ENCODE results near the gene METTL13. TPM values are rescaled to one million over a fixed set of nuclear protein-coding genes. Genes with fewer than 3 reads are reported as not detected.

The METTL13 gene
- total and polyA plus RNA-seq, 2 of the 8 experiments (the other 6 are each of a cell fraction or from before 2014, with no cell fraction given), result 38.1 to 66.3 TPM

- ChIA-PET CTCF (ENCODE audit: partially characterized antibody) (interaction anchor here (1.1 to 5.8 kb wide), 3 partner anchors 44 to 139 kb away, joined by 4 to 34 read pairs (median 10); no protein-coding TSS in a partner anchor), POLR2A (ENCODE audit: partially characterized antibody) (no interaction called here)
- Histone ChIP-seq H3K4me3 (ENCODE audit: extremely low read depth in 1 of 4, insufficient read depth in 2 of 4, low read depth in 3 of 4, low read length in 4 of 4) (no peak overlapping the region), H3K4me2 (ENCODE audit: insufficient read depth in 1 of 2, low read depth in 2 of 2, low read length in 2 of 2) (no peak overlapping the region), H4K5ac (ENCODE audit: insufficient read length, low read depth, low read length) (no peak overlapping the region), H4K20me1 (replicated peaks in 1 of 2; ENCODE audit: control insufficient read depth in 1 of 2, insufficient read depth in 2 of 2, low read length in 2 of 2) (no peaks in the 10 kb centered on the region), H3K27ac (ENCODE audit: low read depth, low read length) (no peak overlapping the region), H4K91ac (replicated peaks; ENCODE audit: insufficient read length, low read length) (no peak overlapping the region), H3K23me2 (ENCODE audit: low read depth, low read length) (peaks cover 11% of the 10 kb centered on the region), H3K56ac (replicated peaks; ENCODE audit: insufficient read length, low read depth, low read length) (no peak overlapping the region), H4K8ac (ENCODE audit: extremely low read depth, insufficient read depth, low read length) (no peak overlapping the region), H3K23ac (ENCODE audit: insufficient read length) (no peak overlapping the region), H2BK20ac (ENCODE audit: low read length) (no peak overlapping the region), H2BK12ac (ENCODE audit: low read depth, low read length) (no peak overlapping the region), H3K36me3 (ENCODE audit: control insufficient read depth in 2 of 4, insufficient read depth in 4 of 4, low read length in 3 of 4) (no peaks in the 10 kb centered on the region), H3K79me1 (ENCODE audit: low read depth, low read length) (no peaks in the 10 kb centered on the region; the same call in 1 of the 2 replicates), H3K4me1 (replicated peaks in 1 of 4; ENCODE audit: control insufficient read depth in 3 of 4, insufficient read depth in 4 of 4, low read length in 3 of 4) (peaks cover 0 to 3% (median 0%) of the 10 kb centered on the region in 4 experiments; a peak in 1 of 7 replicates), H2BK15ac (ENCODE audit: low read length) (no peak overlapping the region), H2AFZ (ENCODE audit: low read length) (no peak overlapping the region), H3K14ac (ENCODE audit: insufficient read length) (no peak overlapping the region), H2BK5ac (ENCODE audit: low read depth, low read length) (no peak overlapping the region), H2BK120ac (replicated peaks; ENCODE audit: low read depth, low read length) (no peak overlapping the region), H3K9ac (replicated peaks in 1 of 4; ENCODE audit: extremely low read depth in 1 of 4, low read depth in 3 of 4, low read length in 3 of 4) (no peak overlapping the region), H3K27me3 (replicated peaks in 1 of 4; ENCODE audit: control insufficient read depth in 3 of 4, extremely low read depth in 1 of 4, insufficient read depth in 3 of 4, low read length in 3 of 4) (peaks cover 0 to 4% (median 1%) of the 10 kb centered on the region in 4 experiments; a peak in 2 of 7 replicates), H3K4ac (replicated peaks; ENCODE audit: insufficient read length, low read depth, low read length) (no peak overlapping the region), H3K18ac (ENCODE audit: extremely low read depth, low read length) (no peak overlapping the region), H3K79me2 (ENCODE audit: control insufficient read depth in 1 of 2, insufficient read depth in 2 of 2, low read length in 2 of 2) (no peaks in the 10 kb centered on the region), H2AK5ac (ENCODE audit: low read depth, low read length) (no peak overlapping the region), H3K9me3 (ENCODE audit: insufficient read depth in 2 of 2, low read depth in 1 of 2, low read length in 1 of 2) (no peaks in the 10 kb centered on the region)
- DNase-seq (ENCODE audit: low read depth in 1 of 2, low spot score in 2 of 2) (no peak), FAIRE-seq (no peak)
- no peak for TF ChIP-seq CBX8 (IDR thresholded peaks at IDR 0.05; ENCODE audit: borderline replicate concordance, low read depth, low read length)
- no peak for TF ChIP-seq BRCA1 (IDR thresholded peaks at IDR 0.05; ENCODE audit: low read depth, low read length)
- TF ChIP-seq CHD1 (IDR thresholded peaks at IDR 0.05; ENCODE audit: low read depth, low read length), result no peak
- TF ChIP-seq BACH1 (IDR thresholded peaks at IDR 0.05; ENCODE audit: low read length), result no peak
- TF ChIP-seq TCF12 (IDR thresholded peaks at IDR 0.05; ENCODE audit: low read depth, low read length), result no peak
- TF ChIP-seq NRF1 (IDR thresholded peaks at IDR 0.05; ENCODE audit: low read depth, low read length), result no peak
- no peak for TF ChIP-seq TEAD4 (IDR thresholded peaks at IDR 0.05; ENCODE audit: low read depth, low read length)
- no peak for TF ChIP-seq ATF2 (IDR thresholded peaks at IDR 0.05; ENCODE audit: low read length)
- no peak for TF ChIP-seq KDM1A (IDR thresholded peaks at IDR 0.05; ENCODE audit: borderline replicate concordance, low read length)
- TF ChIP-seq, protein P1, sequence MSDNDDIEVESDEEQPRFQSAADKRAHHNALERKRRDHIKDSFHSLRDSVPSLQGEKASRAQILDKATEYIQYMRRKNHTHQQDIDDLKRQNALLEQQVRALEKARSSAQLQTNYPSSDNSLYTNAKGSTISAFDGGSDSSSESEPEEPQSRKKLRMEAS (IDR thresholded peaks at IDR 0.05), result no peak
- TF ChIP-seq ASH2L (IDR thresholded peaks at IDR 0.05; ENCODE audit: low read length), result no peak
- no peak for TF ChIP-seq EGR1 (IDR thresholded peaks at IDR 0.05; ENCODE audit: borderline replicate concordance, low read depth, low read length)
- TF ChIP-seq KDM4A (IDR thresholded peaks at IDR 0.05; ENCODE audit: low read depth, low read length, severe bottlenecking), result no peak
- TF ChIP-seq SIN3A (conservative IDR thresholded peaks at IDR 0.05 in 1 of 2, IDR thresholded peaks at IDR 0.05 in 1 of 2; ENCODE audit: low read depth in 1 of 2, low read length in 2 of 2), result no peak
These were observed 64.5 kb downstream of the METTL13 start for GRCh38 chr1:171845998-171846397.
